GM12878 (cell line): Measurements from ENCODE around the gene HINT2. TPM values are rescaled to one million over a fixed set of nuclear protein-coding genes. Genes with fewer than 3 reads are reported as not detected.

Source experiments
- ATAC-seq: fragments of 200-7000 bp; cut with Tn5 transposase; 3 replicates; pipeline ENCODE4 v1.9.1; 2020; ENCODE audit warnings: mild to moderate bottlenecking, moderate library complexity
- BruUV-seq: library from RNA; stranded (reverse); fragments of 400-500 nt; replicated peaks from 2 replicates; lab custom pipeline; 2021; lab: Mats Ljungman, UMichigan
- CTCF ChIA-PET: fragments of 300-600 bp; sonication (Branson Sonifier 250); formaldehyde crosslinking; extraction: SDS; loops from one replicate; lab custom pipeline; 2021; ENCODE audit warnings: inconsistent platforms; lab: Yijun Ruan, JAX
- POLR2A ChIA-PET: fragments of 350-600 bp; formaldehyde crosslinking; extraction: SDS; loops from one replicate; lab custom pipeline; 2021; ENCODE audit warnings: inconsistent platforms; lab: Charles Lee
- RAD21 ChIA-PET: fragments of 300-600 bp; sonication (Branson Sonifier 250); formaldehyde crosslinking; loops from one replicate; lab custom pipeline; 2023; ENCODE audit warnings: antibody characterized with exemption; ENCODE audit not compliant: unreplicated experiment; lab: Charles Lee
- SMC1A ChIA-PET: fragments of 300-600 bp; sonication (Branson Sonifier 250); formaldehyde crosslinking; loops from one replicate; lab custom pipeline; 2023; ENCODE audit not compliant: unreplicated experiment, uncharacterized antibody; lab: Charles Lee
- DNase-seq: peaks from one replicate; pipeline ENCODE4 v3.0.0-alpha.2; 2011; ENCODE audit warnings: low read depth, low spot score
- FAIRE-seq: peaks from 3 replicates; lab custom pipeline; 2011; peaks lifted over from hg19 to GRCh38; lab: Jason Lieb, UNC
- H2AFZ ChIP-seq: 2 replicates; pipeline ENCODE4 v1.6.0; 2011; ENCODE audit warnings: low read depth, low read length, control low read depth; ENCODE audit not compliant: control insufficient read depth
- H3K27ac ChIP-seq: 2 replicates; pipeline ENCODE4 v1.5.1; 2011; ENCODE audit warnings: control low read depth; ENCODE audit not compliant: control insufficient read depth, insufficient read depth
- H3K27me3 ChIP-seq, 2 experiments: replicated peaks in 1 of 2; 2 replicates each; pipeline versions ENCODE4 v1.6.0 to v1.6.1; 2011; ENCODE audit warnings: low read length in 1 of 2; ENCODE audit not compliant: control insufficient read depth in 2 of 2, insufficient read depth in 2 of 2
- H3K36me3 ChIP-seq, 2 experiments: 2 replicates each; pipeline ENCODE4 v1.5.1; 2011; ENCODE audit warnings: low read length in 1 of 2; ENCODE audit not compliant: control insufficient read depth in 2 of 2, insufficient read depth in 2 of 2
- H3K4me1 ChIP-seq: 2 replicates; pipeline ENCODE4 v1.6.1; 2011; ENCODE audit warnings: mild to moderate bottlenecking, low read length, moderate library complexity, mixed read lengths; ENCODE audit not compliant: control insufficient read depth, insufficient read depth
- H3K4me2 ChIP-seq: 2 replicates; pipeline ENCODE4 v1.6.0; 2011; ENCODE audit warnings: control low read depth; ENCODE audit not compliant: control insufficient read depth, insufficient read depth
- H3K4me3 ChIP-seq: fragments of 200-600 bp; sonication (generic); 2 replicates; pipeline ENCODE4 v1.5.1; 2016
- H3K79me2 ChIP-seq: 2 replicates; pipeline ENCODE4 v1.6.0; 2011; ENCODE audit warnings: low read length; ENCODE audit not compliant: control insufficient read depth, insufficient read depth
- H3K9ac ChIP-seq: 2 replicates; pipeline ENCODE4 v1.8.0; 2011; ENCODE audit warnings: low read length, control low read depth, mixed read lengths; ENCODE audit not compliant: control insufficient read depth, insufficient read depth
- H3K9me3 ChIP-seq: replicated peaks from 3 replicates; pipeline ENCODE4 v1.5.1; 2011; ENCODE audit warnings: mild to moderate bottlenecking, low read length; ENCODE audit not compliant: control insufficient read depth, insufficient read depth
- H4K20me1 ChIP-seq: 2 replicates; pipeline ENCODE4 v1.6.0; 2011; ENCODE audit not compliant: control insufficient read depth, insufficient read depth
- CHD1 ChIP-seq: IDR thresholded peaks from 2 replicates; pipeline ENCODE4 v1.6.1; 2012; ENCODE audit warnings: low read depth, low read length, improper control_type of control experiment
- EGR1 ChIP-seq, 2 experiments: IDR thresholded peaks; 1 replicate in 1 of 2; 2 replicates in 1 of 2; pipeline ENCODE4 v1.6.1; 2011 to 2012; ENCODE audit warnings: low read depth in 2 of 2, low read length in 2 of 2, borderline replicate concordance in 1 of 2, mild to moderate bottlenecking in 1 of 2, moderate library complexity in 1 of 2
- HDAC6 ChIP-seq: fragments of 200-600 bp; sonication (generic); IDR thresholded peaks from one replicate; pipeline ENCODE4 v1.8.0; 2017; ENCODE audit warnings: antibody characterized with exemption; ENCODE audit not compliant: unreplicated experiment
- JUNB ChIP-seq: IDR thresholded peaks from 2 replicates; pipeline ENCODE4 v1.6.1; 2016; ENCODE audit warnings: antibody characterized with exemption, mild to moderate bottlenecking
- MYC ChIP-seq: IDR thresholded peaks from 2 replicates; pipeline ENCODE4 v1.6.1; 2011; ENCODE audit warnings: mild to moderate bottlenecking, low read length, moderate library complexity, inconsistent platforms; ENCODE audit not compliant: insufficient read depth, insufficient replicate concordance, insufficient read length, severe bottlenecking
- NR2F1 ChIP-seq: fragments of 450-650 bp; conservative IDR thresholded peaks from 2 replicates; pipeline ENCODE4 v1.6.1; 2017; ENCODE audit warnings: mild to moderate bottlenecking
- NRF1 ChIP-seq: conservative IDR thresholded peaks from 2 replicates; pipeline ENCODE4 v1.6.1; 2011; ENCODE audit warnings: mild to moderate bottlenecking, low read depth, low read length, improper control_type of control experiment
- PAX8 ChIP-seq: fragments of 450-650 bp; IDR thresholded peaks from 2 replicates; pipeline ENCODE4 v1.6.1; 2017; ENCODE audit warnings: mild to moderate bottlenecking, moderate library complexity
- POLR2A ChIP-seq: IDR thresholded peaks from 2 replicates; pipeline ENCODE4 v1.6.1; 2011; ENCODE audit warnings: low read depth, mild to moderate bottlenecking, low read length
- POLR2AphosphoS5 ChIP-seq: IDR thresholded peaks from 2 replicates; pipeline ENCODE4 v1.6.1; 2011; ENCODE audit warnings: mild to moderate bottlenecking, low read length, inconsistent platforms
- RB1 ChIP-seq: fragments of 450-650 bp; formaldehyde crosslinking; IDR thresholded peaks from 2 replicates; pipeline ENCODE4 v1.6.1; 2017; ENCODE audit warnings: mild to moderate bottlenecking, borderline replicate concordance
- RBBP5 ChIP-seq: fragments of 200-600 bp; sonication (generic); conservative IDR thresholded peaks from 2 replicates; pipeline ENCODE4 v1.6.1; 2016
- RELA ChIP-seq: fragments of 450-650 bp; IDR thresholded peaks from 2 replicates; pipeline ENCODE4 v1.8.0; 2014; ENCODE audit warnings: borderline replicate concordance; ENCODE audit not compliant: partially characterized antibody
- TARDBP ChIP-seq: IDR thresholded peaks from 2 replicates; pipeline ENCODE4 v1.6.1; 2016; ENCODE audit warnings: borderline replicate concordance
- ZNF274 ChIP-seq: IDR thresholded peaks from one replicate; pipeline ENCODE4 v1.8.0; 2011; ENCODE audit not compliant: insufficient read length, insufficient read depth
- WGBS: methylation state at CpG from one replicate; pipeline ENCODE4 v1.1.6; 2016; ENCODE audit warnings: low lambda C conversion rate; ENCODE audit not compliant: insufficient replicate concordance, insufficient coverage; ENCODE audit errors: missing lambda C conversion rate; 5-methylcytosine and 5-hydroxymethylcytosine counted together
- in situ Hi-C: fragments of 300-500 bp; cut with MboI; formaldehyde crosslinking; loops from 9 replicates; pipeline ENCODE4 v1.14.3; 2018; ENCODE audit warnings: mixed read lengths
- intact Hi-C: fragments of 100-400 bp; cut with micrococcal nuclease; formaldehyde crosslinking; loops from one replicate; pipeline ENCODE4 v1.14.2; 2022; ENCODE audit not compliant: unreplicated experiment
- polyA plus RNA-seq, 11 experiments: library from polyadenylated mRNA; depleted of rRNA in 4 of 11; unstranded in 6 of 11; stranded (reverse) in 5 of 11; fragments of >200 nt; fragmentation: Nextera tagmentation in 4 of 11; fragmentation: Illumina TruSeq in 1 of 11; extraction: Ambion mirVana in 4 of 11; extraction: Trizol in 1 of 11; gene quantifications; 1 replicate in 1 of 11; 2 replicates in 10 of 11; pipeline versions ENCODE4 v1.2.1 to v1.2.3, GENCODE V29; 2011 to 2016; ENCODE audit warnings: inconsistent platforms in 2 of 11, missing spikeins in 2 of 11, low read depth in 1 of 11
- total RNA-seq, 4 experiments: library from RNA; depleted of rRNA in 3 of 4; stranded (reverse); fragments of >200 nt in 3 of 4; fragmentation: Illumina TruSeq in 1 of 4; extraction: Trizol in 1 of 4; gene quantifications; 2 replicates each; pipeline versions ENCODE4 v1.2.1 to v1.2.3, GENCODE V29; 2013 to 2021
- TF ChIP-seq, protein P1 (sequence below): fragments of 450-650 bp; IDR thresholded peaks from 2 replicates; pipeline ENCODE4 v1.6.1; 2016; ENCODE audit warnings: mild to moderate bottlenecking
- TF ChIP-seq, protein P2 (sequence below): fragments of 450-650 bp; IDR thresholded peaks from 2 replicates; pipeline ENCODE4 v1.6.1; 2018; ENCODE audit warnings: mild to moderate bottlenecking, low read depth, moderate library complexity; ENCODE audit not compliant: partially characterized antibody
- TF ChIP-seq, protein P3 (sequence below): IDR thresholded peaks from 2 replicates; pipeline ENCODE4 v1.6.1; 2012; ENCODE audit warnings: low read depth, low read length, improper control_type of control experiment
- TF ChIP-seq, protein P4 (sequence below): fragments of 450-650 bp; conservative IDR thresholded peaks from 2 replicates; pipeline ENCODE4 v1.6.1; 2017; ENCODE audit warnings: mild to moderate bottlenecking, moderate library complexity

The HINT2 gene
- total and polyA plus RNA-seq, 10 of the 15 experiments (the other 5 are each of a cell fraction or from before 2014, with no cell fraction given) = 12.1 to 144 (median 51.7) TPM

DNA sequence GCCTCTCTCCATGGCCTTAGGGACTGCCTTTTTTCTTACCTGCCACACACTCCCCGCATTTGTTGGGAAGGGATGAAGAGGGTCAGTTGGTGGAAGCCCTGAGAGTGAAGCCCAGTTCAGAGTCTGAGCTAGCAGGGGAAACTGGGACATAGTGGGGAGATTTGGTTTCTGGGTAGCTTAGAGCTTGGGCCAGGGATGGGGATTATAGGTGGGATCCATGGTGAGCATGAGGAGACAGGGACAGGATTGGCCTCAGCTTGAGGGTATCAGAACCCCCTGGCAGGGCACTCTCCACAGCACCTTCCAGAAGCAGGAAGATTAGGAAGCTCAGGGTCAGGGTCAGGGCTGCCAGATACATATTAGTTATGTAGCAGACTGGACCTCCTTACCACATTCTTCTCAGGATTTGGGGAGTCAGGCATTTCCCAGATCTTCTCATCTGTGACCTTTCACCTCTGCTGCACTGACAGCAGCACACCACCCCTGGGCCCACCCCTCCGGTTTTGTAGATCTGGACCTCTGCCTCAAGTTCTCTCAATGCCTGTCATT, 37.5 kb upstream of the HINT2 start:
- H4K20me1 ChIP-seq = no peaks in the 10 kb centered on the region
- H3K27me3 ChIP-seq = no peaks in the 10 kb centered on the region
- BruUV-seq = no TSS peak
- peaks cover 13% of the 10 kb centered on the region for H3K4me1 ChIP-seq
- ChIA-PET RAD21 (interaction anchor here (0.7 to 1.4 kb wide), 2 partner anchors 12 to 26 kb away, joined by 3 to 4 read pairs; no protein-coding TSS in a partner anchor), POLR2A (no interaction called here), CTCF (interaction anchor here (0.7 to 2.3 kb wide), 7 partner anchors 9 to 155 kb away, joined by 3 to 14 read pairs (median 4); no protein-coding TSS in a partner anchor), SMC1A (interaction anchor here (0.9 to 1.6 kb wide), 5 partner anchors 11 to 36 kb away, joined by 3 to 5 read pairs (median 5); no protein-coding TSS in a partner anchor)
- ATAC-seq (no peak), DNase-seq (no peak), FAIRE-seq (no peak)
- H3K4me3 ChIP-seq = no peak overlapping the region
- H3K9ac ChIP-seq = no peak overlapping the region
- H3K36me3 ChIP-seq = no peaks in the 10 kb centered on the region
- no peak overlapping the region for H2AFZ ChIP-seq
- no peaks in the 10 kb centered on the region for H3K79me2 ChIP-seq
- no peaks in the 10 kb centered on the region for H3K9me3 ChIP-seq
- intact Hi-C loops = no loop called here
- no peak overlapping the region for H3K4me2 ChIP-seq
- in situ Hi-C loops = no loop called here
- TF ChIP-seq, protein P1, sequence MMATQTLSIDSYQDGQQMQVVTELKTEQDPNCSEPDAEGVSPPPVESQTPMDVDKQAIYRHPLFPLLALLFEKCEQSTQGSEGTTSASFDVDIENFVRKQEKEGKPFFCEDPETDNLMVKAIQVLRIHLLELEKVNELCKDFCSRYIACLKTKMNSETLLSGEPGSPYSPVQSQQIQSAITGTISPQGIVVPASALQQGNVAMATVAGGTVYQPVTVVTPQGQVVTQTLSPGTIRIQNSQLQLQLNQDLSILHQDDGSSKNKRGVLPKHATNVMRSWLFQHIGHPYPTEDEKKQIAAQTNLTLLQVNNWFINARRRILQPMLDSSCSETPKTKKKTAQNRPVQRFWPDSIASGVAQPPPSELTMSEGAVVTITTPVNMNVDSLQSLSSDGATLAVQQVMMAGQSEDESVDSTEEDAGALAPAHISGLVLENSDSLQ = no peak
- TF ChIP-seq JUNB (no peak), POLR2AphosphoS5 (no peak), RB1 (no peak), ZNF274 (no peak), PAX8 (no peak), POLR2A (no peak), EGR1 (IDR thresholded peaks at IDR 0.05; ENCODE audit: borderline replicate concordance in 1 of 2, low read depth in 2 of 2, low read length in 2 of 2) (no peak), CHD1 (no peak), HDAC6 (no peak), NR2F1 (no peak), NRF1 (no peak), RELA (no peak), RBBP5 (no peak), MYC (no peak), TARDBP (no peak)
- TF ChIP-seq, protein P2, sequence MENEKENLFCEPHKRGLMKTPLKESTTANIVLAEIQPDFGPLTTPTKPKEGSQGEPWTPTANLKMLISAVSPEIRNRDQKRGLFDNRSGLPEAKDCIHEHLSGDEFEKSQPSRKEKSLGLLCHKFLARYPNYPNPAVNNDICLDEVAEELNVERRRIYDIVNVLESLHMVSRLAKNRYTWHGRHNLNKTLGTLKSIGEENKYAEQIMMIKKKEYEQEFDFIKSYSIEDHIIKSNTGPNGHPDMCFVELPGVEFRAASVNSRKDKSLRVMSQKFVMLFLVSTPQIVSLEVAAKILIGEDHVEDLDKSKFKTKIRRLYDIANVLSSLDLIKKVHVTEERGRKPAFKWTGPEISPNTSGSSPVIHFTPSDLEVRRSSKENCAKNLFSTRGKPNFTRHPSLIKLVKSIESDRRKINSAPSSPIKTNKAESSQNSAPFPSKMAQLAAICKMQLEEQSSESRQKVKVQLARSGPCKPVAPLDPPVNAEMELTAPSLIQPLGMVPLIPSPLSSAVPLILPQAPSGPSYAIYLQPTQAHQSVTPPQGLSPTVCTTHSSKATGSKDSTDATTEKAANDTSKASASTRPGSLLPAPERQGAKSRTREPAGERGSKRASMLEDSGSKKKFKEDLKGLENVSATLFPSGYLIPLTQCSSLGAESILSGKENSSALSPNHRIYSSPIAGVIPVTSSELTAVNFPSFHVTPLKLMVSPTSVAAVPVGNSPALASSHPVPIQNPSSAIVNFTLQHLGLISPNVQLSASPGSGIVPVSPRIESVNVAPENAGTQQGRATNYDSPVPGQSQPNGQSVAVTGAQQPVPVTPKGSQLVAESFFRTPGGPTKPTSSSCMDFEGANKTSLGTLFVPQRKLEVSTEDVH = no peak
- TF ChIP-seq, protein P3, sequence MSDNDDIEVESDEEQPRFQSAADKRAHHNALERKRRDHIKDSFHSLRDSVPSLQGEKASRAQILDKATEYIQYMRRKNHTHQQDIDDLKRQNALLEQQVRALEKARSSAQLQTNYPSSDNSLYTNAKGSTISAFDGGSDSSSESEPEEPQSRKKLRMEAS = no peak
- TF ChIP-seq, protein P4, sequence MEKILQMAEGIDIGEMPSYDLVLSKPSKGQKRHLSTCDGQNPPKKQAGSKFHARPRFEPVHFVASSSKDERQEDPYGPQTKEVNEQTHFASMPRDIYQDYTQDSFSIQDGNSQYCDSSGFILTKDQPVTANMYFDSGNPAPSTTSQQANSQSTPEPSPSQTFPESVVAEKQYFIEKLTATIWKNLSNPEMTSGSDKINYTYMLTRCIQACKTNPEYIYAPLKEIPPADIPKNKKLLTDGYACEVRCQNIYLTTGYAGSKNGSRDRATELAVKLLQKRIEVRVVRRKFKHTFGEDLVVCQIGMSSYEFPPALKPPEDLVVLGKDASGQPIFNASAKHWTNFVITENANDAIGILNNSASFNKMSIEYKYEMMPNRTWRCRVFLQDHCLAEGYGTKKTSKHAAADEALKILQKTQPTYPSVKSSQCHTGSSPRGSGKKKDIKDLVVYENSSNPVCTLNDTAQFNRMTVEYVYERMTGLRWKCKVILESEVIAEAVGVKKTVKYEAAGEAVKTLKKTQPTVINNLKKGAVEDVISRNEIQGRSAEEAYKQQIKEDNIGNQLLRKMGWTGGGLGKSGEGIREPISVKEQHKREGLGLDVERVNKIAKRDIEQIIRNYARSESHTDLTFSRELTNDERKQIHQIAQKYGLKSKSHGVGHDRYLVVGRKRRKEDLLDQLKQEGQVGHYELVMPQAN = no peak
- no peak overlapping the region for H3K27ac ChIP-seq
- WGBS = 65% methylated on average over 2 of the region's 2 CpGs
